GM06990 (cell line): Measurements from ENCODE around the gene IGF1R.

Source experiments
- DNase-seq: peaks from one replicate; pipeline ENCODE4 v3.0.0-alpha.2; 2011; ENCODE audit not compliant: insufficient read length; ENCODE audit errors: extremely low read depth
- H3K27me3 ChIP-seq: replicated peaks from 2 replicates; pipeline ENCODE4 v1.6.0; 2011; ENCODE audit warnings: low read length; ENCODE audit not compliant: control insufficient read depth, insufficient read depth
- H3K36me3 ChIP-seq: 2 replicates; pipeline ENCODE4 v1.5.1; 2011; ENCODE audit warnings: low read length; ENCODE audit not compliant: control insufficient read depth, insufficient read depth
- H3K4me3 ChIP-seq: replicated peaks from 2 replicates; pipeline ENCODE4 v1.5.1; 2011; ENCODE audit warnings: low read depth, mild to moderate bottlenecking, control low read depth, low read length
- CTCF ChIP-seq: IDR thresholded peaks from 2 replicates; pipeline ENCODE4 v1.5.1; 2011; ENCODE audit warnings: low read length, control low read depth, mild to moderate bottlenecking, inconsistent platforms; ENCODE audit not compliant: insufficient read depth, poor library complexity, severe bottlenecking

The IGF1R gene

GRCh38 chr15:98655732-98656131 lies 7.4 kb downstream of the IGF1R start:
- no peak for DNase-seq
- TF ChIP-seq CTCF = no peak
- no peaks in the 10 kb centered on the region for H3K27me3 ChIP-seq
- no peak overlapping the region for H3K4me3 ChIP-seq
- no peaks in the 10 kb centered on the region for H3K36me3 ChIP-seq

DNA sequence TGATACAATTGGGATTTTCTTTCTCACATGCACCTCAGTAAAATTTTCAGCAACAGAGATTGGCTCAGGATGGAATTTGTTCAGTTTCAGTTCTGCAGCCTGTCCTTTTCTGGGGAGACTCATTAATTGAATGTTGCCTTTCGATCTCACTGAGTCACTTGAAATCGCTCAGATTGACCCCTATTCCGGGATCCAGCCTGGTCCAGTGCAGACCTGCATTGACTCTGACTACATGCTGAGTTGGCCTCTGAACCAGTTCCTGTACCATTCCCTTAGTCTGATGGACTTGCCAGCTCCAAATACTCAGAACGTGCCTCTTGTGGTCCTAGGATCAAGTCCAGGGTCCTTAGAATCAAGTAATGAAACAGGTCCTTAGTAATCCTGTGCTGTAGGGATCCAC lies 9.4 kb downstream of the IGF1R start:
- Histone ChIP-seq H3K4me3 (no peak overlapping the region), H3K27me3 (no peaks in the 10 kb centered on the region), H3K36me3 (no peaks in the 10 kb centered on the region)
- no peak for DNase-seq
- no peak for TF ChIP-seq CTCF

- H3K27me3 ChIP-seq = no peaks in the 10 kb centered on the region
- peak; percentile 92 for TF ChIP-seq CTCF
- no peak for DNase-seq
These were observed 10.7 kb downstream of the IGF1R start for GRCh38 chr15:98658831-98659699.

DNA sequence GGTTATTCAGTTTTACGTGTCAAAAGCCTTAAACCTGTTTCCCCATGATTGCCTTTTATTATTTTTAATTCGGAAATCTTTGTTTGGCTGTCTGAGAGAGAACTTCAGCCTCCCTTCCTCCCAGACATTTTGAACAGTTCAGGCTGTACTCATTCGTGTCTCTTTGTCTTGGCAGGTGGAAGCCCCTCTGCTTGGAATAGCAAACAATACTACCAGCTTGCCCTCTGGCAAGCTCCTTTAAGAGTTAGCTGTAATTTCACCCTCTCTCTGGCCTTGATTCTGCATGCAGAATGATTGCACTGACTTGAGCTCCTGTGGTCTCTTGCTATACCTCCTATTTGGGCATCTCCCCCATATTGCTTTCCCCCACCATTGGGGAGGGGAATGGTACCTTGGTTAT lies 11.7 kb downstream of the IGF1R start:
- Histone ChIP-seq H3K27me3 (no peaks in the 10 kb centered on the region), H3K4me3 (no peak overlapping the region), H3K36me3 (no peaks in the 10 kb centered on the region)
- no peak for DNase-seq
- TF ChIP-seq CTCF = no peak

More at GRCh38 chr15:98658831-98659699, 10.7 kb downstream of the IGF1R start:
- H3K36me3 ChIP-seq = no peaks in the 10 kb centered on the region
- no peak overlapping the region for H3K4me3 ChIP-seq

DNA sequence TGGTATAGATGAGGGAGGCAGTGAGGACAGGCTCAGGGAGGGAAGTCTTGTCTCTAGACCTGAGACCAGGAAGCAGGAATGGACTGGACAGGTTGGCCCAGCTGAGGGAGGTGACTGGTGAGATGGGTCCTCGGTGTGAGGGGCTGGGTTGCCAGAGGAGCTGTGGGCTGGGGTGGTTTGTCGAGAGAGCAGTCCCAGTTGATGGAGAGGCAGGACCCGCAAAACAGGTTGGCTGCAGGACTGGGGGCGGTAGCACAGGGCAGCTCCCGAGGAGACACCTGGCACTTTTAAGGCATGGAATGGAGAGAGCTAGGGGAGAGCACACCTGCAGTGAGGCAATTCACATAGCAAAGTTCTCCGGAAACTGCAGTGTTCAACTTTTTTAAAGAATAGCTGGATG lies 14.7 kb downstream of the IGF1R start:
- H3K4me3 ChIP-seq = no peak overlapping the region
- no peak for TF ChIP-seq CTCF
- no peak for DNase-seq
- H3K27me3 ChIP-seq = no peaks in the 10 kb centered on the region
- no peaks in the 10 kb centered on the region for H3K36me3 ChIP-seq
